K562 (cell line): Measurements from ENCODE around the gene LAMTOR1. TPM values are rescaled to one million over a fixed set of nuclear protein-coding genes. Genes with fewer than 3 reads are reported as not detected.

Experiments
- CC2D1A ChIP-seq: fragments of 450-650 bp; IDR thresholded peaks from 2 replicates; pipeline ENCODE4 v1.6.1; 2017; ENCODE audit warnings: mild to moderate bottlenecking
- ETV5 ChIP-seq: sonication (generic); formaldehyde crosslinking; IDR thresholded peaks from 2 replicates; pipeline ENCODE4 v1.4.0; 2020; ENCODE audit warnings: low read depth, mild to moderate bottlenecking, missing genetic modification reagents
- GTF2F1 ChIP-seq: IDR thresholded peaks from 2 replicates; pipeline ENCODE4 v1.6.1; 2011; ENCODE audit warnings: low read depth, low read length, improper control_type of control experiment
- JUN ChIP-seq, 2 experiments: sonication (generic) in 1 of 2; formaldehyde crosslinking in 1 of 2; IDR thresholded peaks; 2 replicates each; pipeline versions ENCODE4 v1.6.1 to v1.8.0; 2012 to 2022; ENCODE audit warnings: borderline replicate concordance in 2 of 2, mild to moderate bottlenecking in 2 of 2, improper control_type of control experiment in 1 of 2, low read depth in 1 of 2, low read length in 1 of 2, missing genetic modification reagents in 1 of 2
- KLF6 ChIP-seq: fragments of 250-450 bp; sonication (Bioruptor Pico); IDR thresholded peaks from 2 replicates; pipeline ENCODE4 v1.4.0; 2020; ENCODE audit warnings: mild to moderate bottlenecking, moderate library complexity, borderline replicate concordance
- MTA3 ChIP-seq: fragments of 450-650 bp; formaldehyde crosslinking; IDR thresholded peaks from 2 replicates; pipeline ENCODE4 v1.6.1; 2017; ENCODE audit warnings: mild to moderate bottlenecking, borderline replicate concordance
- MXD1 ChIP-seq: fragments of 250-450 bp; sonication (Bioruptor Pico); IDR thresholded peaks from 2 replicates; pipeline ENCODE4 v1.8.0; 2021; ENCODE audit warnings: borderline replicate concordance, mild to moderate bottlenecking, moderate library complexity; ENCODE audit not compliant: poor library complexity, severe bottlenecking
- PPARD ChIP-seq: fragments of 250-450 bp; sonication (Bioruptor Pico); IDR thresholded peaks from 2 replicates; pipeline ENCODE4 v1.8.0; 2022; ENCODE audit warnings: inconsistent platforms, mild to moderate bottlenecking, moderate library complexity
- PREB ChIP-seq: sonication (generic); formaldehyde crosslinking; IDR thresholded peaks from 2 replicates; pipeline ENCODE4 v1.8.1; 2023; ENCODE audit warnings: mild to moderate bottlenecking, missing genetic modification reagents
- RAD21 ChIP-seq, 2 experiments: fragments of 250-450 bp in 1 of 2; fragments of 450-650 bp in 1 of 2; sonication (Bioruptor Pico) in 1 of 2; formaldehyde crosslinking in 1 of 2; IDR thresholded peaks in 1 of 2; conservative IDR thresholded peaks in 1 of 2; 2 replicates each; pipeline versions ENCODE4 v1.4.0 to v1.8.0; 2020 to 2022; ENCODE audit warnings: mild to moderate bottlenecking in 2 of 2, moderate library complexity in 1 of 2
- RBFOX2 ChIP-seq: fragments of 200-400 bp; formaldehyde crosslinking; IDR thresholded peaks from 2 replicates; pipeline ENCODE4 v1.6.1; 2017; ENCODE audit warnings: low read depth, mild to moderate bottlenecking, low read length, moderate library complexity
- RBM25 ChIP-seq: fragments of 200-400 bp; formaldehyde crosslinking; IDR thresholded peaks from 2 replicates; pipeline ENCODE4 v1.6.1; 2018; ENCODE audit warnings: low read length, low read depth, moderate library complexity; ENCODE audit not compliant: severe bottlenecking
- SMAD2 ChIP-seq: fragments of 150-350 bp; IDR thresholded peaks from 2 replicates; pipeline ENCODE4 v1.6.1; 2014; ENCODE audit warnings: low read depth, mild to moderate bottlenecking, low read length
- ZC3H8 ChIP-seq: fragments of 450-650 bp; IDR thresholded peaks from 2 replicates; pipeline ENCODE4 v1.6.1; 2017
- ZEB2 ChIP-seq: fragments of 450-650 bp; IDR thresholded peaks from 2 replicates; pipeline ENCODE4 v1.6.1; 2016
- ZNF354B ChIP-seq: fragments of 250-450 bp; sonication (Bioruptor Pico); IDR thresholded peaks from 2 replicates; pipeline ENCODE4 v1.4.0; 2020
- polyA plus RNA-seq, 8 experiments: library from polyadenylated mRNA; depleted of rRNA in 4 of 8; stranded (reverse) in 5 of 8; unstranded in 3 of 8; fragments of >200 nt; fragmentation: Nextera tagmentation in 2 of 8; fragmentation: Illumina TruSeq in 1 of 8; extraction: Ambion mirVana in 2 of 8; extraction: Trizol in 1 of 8; gene quantifications; 2 replicates each; pipeline versions ENCODE4 v1.2.1 to v1.2.3, GENCODE V29; 2011 to 2014; ENCODE audit warnings: inconsistent platforms in 1 of 8, missing spikeins in 1 of 8
- total RNA-seq, 7 experiments: library from RNA; depleted of rRNA in 6 of 7; stranded (reverse); fragments of >200 nt in 6 of 7; fragmentation: Illumina TruSeq in 2 of 7; extraction: Trizol in 2 of 7; gene quantifications; 2 replicates each; pipeline versions ENCODE4 v1.2.1 to v1.2.3, GENCODE V29; 2011 to 2021; ENCODE audit warnings: low replicate concordance in 1 of 7
- TF ChIP-seq, protein P1 (sequence below): fragments of 450-650 bp; IDR thresholded peaks from 2 replicates; pipeline ENCODE4 v1.6.1; 2014; ENCODE audit warnings: low read depth, mild to moderate bottlenecking, moderate library complexity, borderline replicate concordance
- TF ChIP-seq, protein P2 (sequence below): fragments of 200-800 bp; sonication (Bioruptor generic); IDR thresholded peaks from 2 replicates; pipeline ENCODE4 v1.6.1; 2017; ENCODE audit warnings: missing genetic modification characterization, missing compliant biosample characterization
- TF ChIP-seq, protein P3 (sequence below): sonication (generic); IDR thresholded peaks from 2 replicates; pipeline ENCODE4 v1.6.1; 2016

The LAMTOR1 gene
- total and polyA plus RNA-seq, 9 of the 15 experiments (the other 6 are each of a cell fraction or from before 2014, with no cell fraction given), result 62.6 to 104 (median 85.3) TPM

GRCh38 chr11:72102946-72103753 lies at the start of gene LAMTOR1 (continued):
- TF ChIP-seq, protein P1, sequence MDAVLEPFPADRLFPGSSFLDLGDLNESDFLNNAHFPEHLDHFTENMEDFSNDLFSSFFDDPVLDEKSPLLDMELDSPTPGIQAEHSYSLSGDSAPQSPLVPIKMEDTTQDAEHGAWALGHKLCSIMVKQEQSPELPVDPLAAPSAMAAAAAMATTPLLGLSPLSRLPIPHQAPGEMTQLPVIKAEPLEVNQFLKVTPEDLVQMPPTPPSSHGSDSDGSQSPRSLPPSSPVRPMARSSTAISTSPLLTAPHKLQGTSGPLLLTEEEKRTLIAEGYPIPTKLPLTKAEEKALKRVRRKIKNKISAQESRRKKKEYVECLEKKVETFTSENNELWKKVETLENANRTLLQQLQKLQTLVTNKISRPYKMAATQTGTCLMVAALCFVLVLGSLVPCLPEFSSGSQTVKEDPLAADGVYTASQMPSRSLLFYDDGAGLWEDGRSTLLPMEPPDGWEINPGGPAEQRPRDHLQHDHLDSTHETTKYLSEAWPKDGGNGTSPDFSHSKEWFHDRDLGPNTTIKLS, result no peak; the same call in 1 of the 2 replicates
- TF ChIP-seq ZNF354B (CRISPR knock-in tag) (no peak), GTF2F1 (0 out of 2 replicates have a peak, but pooled peaks have one; percentile 3), MXD1 (CRISPR knock-in tag) (peak; percentile 39), CC2D1A (no peak), RBFOX2 (peak; percentile 95), PPARD (CRISPR knock-in tag) (no peak), RBM25 (no peak), PREB (CRISPR knock-in tag) (no peak), ETV5 (CRISPR knock-in tag) (peak; percentile 83), JUN (IDR thresholded peaks at IDR 0.05; ENCODE audit: borderline replicate concordance, low read depth, low read length) (0 out of 2 replicates have a peak, but pooled peaks have one; percentile 16), JUN (CRISPR knock-in tag; IDR thresholded peaks at IDR 0.05; ENCODE audit: borderline replicate concordance) (no peak), KLF6 (CRISPR knock-in tag) (peak; percentile 89; the same call in 1 of the 2 replicates), MTA3 (peak; percentile 92), RAD21 (CRISPR knock-in tag; conservative IDR thresholded peaks at IDR 0.05 in 1 of 2, IDR thresholded peaks at IDR 0.05 in 1 of 2) (peak in 1 of 2 experiments; percentile 32; a peak in 3 of 4 replicates), ZEB2 (no peak), ZC3H8 (no peak), SMAD2 (no peak)
- TF ChIP-seq, protein P2, sequence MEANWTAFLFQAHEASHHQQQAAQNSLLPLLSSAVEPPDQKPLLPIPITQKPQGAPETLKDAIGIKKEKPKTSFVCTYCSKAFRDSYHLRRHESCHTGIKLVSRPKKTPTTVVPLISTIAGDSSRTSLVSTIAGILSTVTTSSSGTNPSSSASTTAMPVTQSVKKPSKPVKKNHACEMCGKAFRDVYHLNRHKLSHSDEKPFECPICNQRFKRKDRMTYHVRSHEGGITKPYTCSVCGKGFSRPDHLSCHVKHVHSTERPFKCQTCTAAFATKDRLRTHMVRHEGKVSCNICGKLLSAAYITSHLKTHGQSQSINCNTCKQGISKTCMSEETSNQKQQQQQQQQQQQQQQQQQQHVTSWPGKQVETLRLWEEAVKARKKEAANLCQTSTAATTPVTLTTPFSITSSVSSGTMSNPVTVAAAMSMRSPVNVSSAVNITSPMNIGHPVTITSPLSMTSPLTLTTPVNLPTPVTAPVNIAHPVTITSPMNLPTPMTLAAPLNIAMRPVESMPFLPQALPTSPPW (CRISPR knock-in tag), result peak; percentile 99
- TF ChIP-seq, protein P3, sequence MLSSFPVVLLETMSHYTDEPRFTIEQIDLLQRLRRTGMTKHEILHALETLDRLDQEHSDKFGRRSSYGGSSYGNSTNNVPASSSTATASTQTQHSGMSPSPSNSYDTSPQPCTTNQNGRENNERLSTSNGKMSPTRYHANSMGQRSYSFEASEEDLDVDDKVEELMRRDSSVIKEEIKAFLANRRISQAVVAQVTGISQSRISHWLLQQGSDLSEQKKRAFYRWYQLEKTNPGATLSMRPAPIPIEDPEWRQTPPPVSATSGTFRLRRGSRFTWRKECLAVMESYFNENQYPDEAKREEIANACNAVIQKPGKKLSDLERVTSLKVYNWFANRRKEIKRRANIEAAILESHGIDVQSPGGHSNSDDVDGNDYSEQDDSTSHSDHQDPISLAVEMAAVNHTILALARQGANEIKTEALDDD, result no peak
